Astrocyte of the cerebellum (primary cell): ENCODE data around the gene UBE2N.
"Not testable (repeated sequence)": the region's sequence is repeated elsewhere in the genome, so short reads cannot be mapped to it uniquely, and the experiment has no call there.

ENCODE experiments used
- DNase-seq: peaks from one replicate; pipeline ENCODE4 v3.0.0-alpha.2; 2011; ENCODE audit warnings: low read depth
- H3K4me3 ChIP-seq: 2 replicates; pipeline ENCODE4 v1.5.1; 2011; ENCODE audit warnings: mild to moderate bottlenecking, low read depth, low read length, moderate library complexity
- CTCF ChIP-seq: IDR thresholded peaks from 2 replicates; pipeline ENCODE4 v1.5.1; 2012; ENCODE audit warnings: low read length, low read depth, moderate library complexity, mild to moderate bottlenecking; ENCODE audit errors: missing control alignments
- in situ Hi-C: cut with HindIII; loops from 2 replicates; pipeline ENCODE4 v1.10.0; 2017; ENCODE audit warnings: low sequenced_read_pairs

UBE2N gene

GRCh38 chr12:93438266-93439050 lies 3.3 kb downstream of the UBE2N start:
- no peak for DNase-seq
- no peak for TF ChIP-seq CTCF
- no peak overlapping the region for H3K4me3 ChIP-seq
- in situ Hi-C loops: no loop called here

- TF ChIP-seq CTCF: no peak
- in situ Hi-C loops: no loop called here
- DNase-seq: no peak
- H3K4me3 ChIP-seq: no peak overlapping the region
These were observed 7.4 kb downstream of the UBE2N start for GRCh38 chr12:93434256-93434865.

- DNase-seq, in situ Hi-C loops, H3K4me3 ChIP-seq: not testable (repeated sequence)
These were observed 9.7 kb downstream of the UBE2N start for GRCh38 chr12:93432031-93432430.

GRCh38 chr12:93430280-93430679 lies 11.5 kb downstream of the UBE2N start:
- no peak overlapping the region for H3K4me3 ChIP-seq
- in situ Hi-C loops: no loop called here
- TF ChIP-seq CTCF: no peak
- no peak for DNase-seq

GRCh38 chr12:93429852-93430251 lies 11.9 kb downstream of the UBE2N start:
- H3K4me3 ChIP-seq: no peak overlapping the region
- in situ Hi-C loops: no loop called here
- no peak for TF ChIP-seq CTCF
- no peak for DNase-seq

- TF ChIP-seq CTCF: no peak
- H3K4me3 ChIP-seq: no peak overlapping the region
- in situ Hi-C loops: no loop called here
- no peak for DNase-seq
These were observed 12.3 kb downstream of the UBE2N start for GRCh38 chr12:93429448-93429847.
